T47D (cell line): Measurements from ENCODE around the gene MICAL3.
A peak's percentile ranks its signal among the peaks of the same experiment; 100 is the strongest.

Experiments
- DNase-seq, 2 experiments: peaks; one replicate each; pipeline versions ENCODE4 v3.0.0 to v3.0.0-alpha.2; 2011 to 2012; ENCODE audit warnings: low read depth in 1 of 2, low spot score in 1 of 2
- JUND ChIP-seq: IDR thresholded peaks from 2 replicates; pipeline ENCODE4 v1.6.1; 2012; ENCODE audit warnings: low read depth
- in situ Hi-C: cut with HindIII; loops from 2 replicates; pipeline ENCODE4 v1.10.0; 2016; ENCODE audit warnings: low sequenced_read_pairs, low pct_unique_long_range_greater_than_20kb

Gene MICAL3

DNA sequence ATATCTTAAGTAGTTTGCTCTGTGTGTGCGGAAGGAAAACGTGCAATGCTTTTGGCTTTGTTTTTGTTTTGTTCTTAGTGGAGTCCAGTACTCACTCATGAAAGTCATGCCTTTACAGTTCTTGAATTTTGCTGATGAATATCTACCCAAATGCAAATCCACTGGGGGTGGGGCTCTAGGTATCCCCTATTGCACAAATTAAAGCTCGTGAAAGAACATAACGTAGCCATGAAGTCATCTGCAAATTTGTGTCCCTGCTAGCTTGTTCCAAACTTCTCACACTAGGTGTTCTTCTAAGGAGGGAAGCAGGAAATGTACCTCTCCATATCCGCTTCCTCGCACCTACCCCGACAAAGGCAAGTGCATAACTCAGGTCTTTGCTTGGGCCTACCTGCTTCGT lies 118.9 kb downstream of the MICAL3 start:
- no peak for DNase-seq
- TF ChIP-seq JUND, result no peak
- in situ Hi-C loops, result no loop called here

DNA sequence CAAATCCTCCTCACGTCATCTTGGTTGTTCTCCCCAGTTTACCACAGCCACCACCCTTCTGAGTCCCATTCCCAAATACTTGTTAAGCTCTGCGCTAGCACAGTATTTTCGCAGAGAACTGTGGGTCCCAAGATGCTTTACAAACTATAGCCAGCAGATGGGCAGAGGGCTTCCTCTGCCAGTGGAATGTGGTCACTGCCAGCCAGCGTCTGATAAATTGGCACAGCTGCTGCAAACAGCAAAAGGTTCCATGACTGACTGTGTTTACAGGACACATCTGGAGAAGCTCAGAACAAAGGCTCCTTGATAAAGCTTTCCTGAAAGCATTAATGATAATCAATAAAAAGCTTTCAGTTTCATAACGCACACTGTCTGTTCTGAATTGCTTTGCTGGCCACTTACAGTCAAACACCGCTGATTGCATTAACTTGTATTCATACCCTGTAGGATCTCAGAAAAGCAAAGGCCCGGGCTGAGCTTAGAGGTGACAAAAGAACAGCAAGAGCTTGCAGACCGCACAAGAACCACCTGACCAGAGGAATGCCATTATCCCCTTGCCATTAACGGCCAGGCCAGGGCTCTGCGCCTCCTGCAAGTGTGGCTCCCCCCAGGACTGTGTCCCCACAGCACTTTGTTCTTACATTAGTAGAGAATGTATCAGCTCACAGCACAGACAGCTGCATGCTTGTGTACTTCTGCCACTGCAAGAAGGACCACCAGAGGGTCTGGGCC lies 120.6 kb downstream of the MICAL3 start:
- no peak for DNase-seq
- in situ Hi-C loops, result no loop called here
- no peak for TF ChIP-seq JUND

GRCh38 chr22:17902960-17903359 lies 121.4 kb downstream of the MICAL3 start:
- no peak for TF ChIP-seq JUND
- in situ Hi-C loops, result no loop called here
- DNase-seq, result no peak

- in situ Hi-C loops, result no loop called here
- DNase-seq, result no peak
- TF ChIP-seq JUND, result no peak
These were observed 126.0 kb downstream of the MICAL3 start for GRCh38 chr22:17898375-17898774.

- no peak for TF ChIP-seq JUND
- in situ Hi-C loops, result no loop called here
- no peak for DNase-seq
These were observed 126.5 kb downstream of the MICAL3 start for GRCh38 chr22:17897858-17898257.

- no peak for DNase-seq
- in situ Hi-C loops, result no loop called here
- TF ChIP-seq JUND, result no peak
These were observed 126.9 kb downstream of the MICAL3 start for GRCh38 chr22:17897426-17897825.

- no peak for TF ChIP-seq JUND
- DNase-seq, result peak; percentile 14 to 61
- in situ Hi-C loops, result no loop called here
These were observed 127.8 kb downstream of the MICAL3 start for GRCh38 chr22:17896586-17896985.

DNA sequence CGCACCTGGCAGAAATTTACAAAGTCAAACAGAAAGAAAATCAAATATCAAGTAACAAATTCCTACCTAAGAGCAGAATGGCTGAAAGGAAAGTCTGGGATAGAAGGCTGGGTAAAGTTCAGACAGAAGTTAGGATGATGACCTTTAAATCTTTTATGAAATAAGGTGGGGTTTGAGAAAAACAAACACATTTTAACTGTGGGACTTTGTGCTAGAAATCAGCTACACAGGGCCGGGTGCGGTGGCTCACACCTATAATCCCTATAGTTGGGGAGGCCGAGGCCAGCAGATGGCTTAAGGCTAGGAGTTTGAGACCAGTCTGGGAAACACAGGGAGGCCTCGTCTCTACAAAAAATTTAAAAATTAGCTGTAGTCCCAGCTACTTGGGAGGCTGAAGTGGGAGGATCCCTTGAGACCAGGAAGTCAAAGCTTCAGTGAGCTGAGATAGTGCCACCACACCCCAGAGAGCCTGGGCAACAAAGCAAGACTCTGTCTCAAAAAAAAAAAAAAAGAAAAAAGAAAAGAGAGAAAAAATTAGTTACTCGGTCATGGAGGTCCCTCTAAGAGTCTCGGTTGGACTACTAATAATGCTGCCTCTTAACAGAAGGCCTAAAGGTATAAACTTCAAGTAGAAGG lies 130.3 kb downstream of the MICAL3 start:
- in situ Hi-C loops, result no loop called here
- no peak for TF ChIP-seq JUND

DNA sequence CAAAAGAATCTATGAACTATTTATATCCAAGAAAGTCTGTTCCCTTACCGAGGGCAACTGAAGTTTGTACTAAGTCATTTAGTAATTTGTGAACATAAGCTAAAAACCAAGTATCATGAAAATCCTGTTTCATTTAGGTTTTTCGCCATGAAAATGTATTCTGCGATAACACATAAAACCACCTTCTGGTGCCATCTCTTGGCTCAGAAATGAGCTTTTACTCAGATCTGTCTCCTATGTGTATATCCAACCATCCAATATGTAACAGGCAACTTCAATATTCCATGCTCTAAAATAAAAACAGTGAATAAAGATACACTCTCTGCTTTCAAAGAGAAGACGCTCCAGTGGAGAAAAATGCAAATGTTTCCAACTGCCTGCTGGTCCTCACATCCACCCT lies 132.0 kb downstream of the MICAL3 start:
- in situ Hi-C loops, result no loop called here
- no peak for TF ChIP-seq JUND
- no peak for DNase-seq

More for the DNA sequence above, 130.3 kb downstream of the MICAL3 start:
- no peak for DNase-seq

GRCh38 chr22:17891481-17892167 lies 132.7 kb downstream of the MICAL3 start:
- no peak for TF ChIP-seq JUND
- in situ Hi-C loops, result no loop called here
- peak; percentile 19 to 37 for DNase-seq

DNA sequence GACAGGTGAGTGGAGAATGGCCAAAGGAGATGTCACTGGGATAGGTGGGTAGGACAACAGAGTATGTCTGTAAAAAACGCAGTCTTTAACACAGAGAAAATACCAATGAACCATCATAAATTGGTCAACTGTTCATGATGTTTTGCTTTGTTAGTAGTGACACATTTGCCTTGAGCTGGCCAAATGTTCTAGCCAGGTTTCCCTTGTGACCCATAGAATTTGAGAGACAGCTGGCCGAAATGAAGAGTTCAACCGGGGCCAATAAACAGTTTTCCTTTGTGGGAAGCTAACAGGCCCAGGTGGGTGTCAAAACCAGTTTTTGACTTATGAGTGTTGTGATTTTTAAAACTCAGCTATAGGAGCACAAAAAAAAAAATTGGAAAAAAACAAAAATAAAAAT lies 133.5 kb downstream of the MICAL3 start:
- DNase-seq, result no peak
- in situ Hi-C loops, result no loop called here

DNA sequence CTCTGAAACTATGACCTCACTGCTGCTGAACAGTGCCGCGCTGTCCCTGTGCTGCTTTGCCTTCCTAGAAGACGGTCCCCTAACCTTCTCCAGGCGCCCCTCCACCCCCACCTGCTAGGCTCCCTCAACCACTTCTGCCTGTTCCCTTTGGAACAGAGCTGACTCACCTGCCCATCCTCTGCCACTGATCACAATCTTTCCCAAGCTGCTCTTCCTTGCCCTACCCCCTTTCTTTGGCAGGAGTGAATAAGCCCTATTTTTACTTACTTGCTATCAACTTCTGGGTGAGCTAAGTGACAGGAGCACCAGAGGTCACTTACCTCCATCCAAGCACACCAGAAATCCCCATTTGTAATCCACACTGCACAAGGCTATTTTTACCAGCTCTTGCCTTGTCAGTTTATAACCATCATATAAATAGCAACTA lies 134.1 kb downstream of the MICAL3 start:
- no peak for DNase-seq
- in situ Hi-C loops, result no loop called here
- TF ChIP-seq JUND, result no peak

More for the DNA sequence above, 133.5 kb downstream of the MICAL3 start:
- TF ChIP-seq JUND, result no peak

DNA sequence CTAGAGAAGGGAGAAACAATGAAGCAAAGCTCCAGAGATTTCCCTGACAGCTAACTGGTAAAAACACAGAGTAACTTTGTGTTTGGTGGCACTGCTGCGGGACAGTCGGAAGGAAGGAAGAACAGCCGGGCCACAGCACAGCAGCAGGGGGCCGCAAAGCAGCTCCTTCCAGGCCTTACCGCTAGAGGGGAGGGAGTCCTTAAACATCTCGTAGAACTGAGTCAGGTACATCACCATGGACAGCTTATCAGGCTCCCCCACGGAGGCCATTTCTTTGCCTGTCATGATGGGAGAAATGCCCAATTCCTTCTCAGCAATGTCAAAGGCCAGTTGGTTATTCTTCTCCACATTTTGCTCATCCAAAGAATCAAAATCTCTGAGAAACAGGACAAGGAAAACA lies 135.5 kb downstream of the MICAL3 start:
- no peak for DNase-seq
- in situ Hi-C loops, result no loop called here
- no peak for TF ChIP-seq JUND
